GM10266 (cell line): ENCODE measurements around the gene RNF208.
"Not testable (repeated sequence)": the region's sequence is repeated elsewhere in the genome, so short reads cannot be mapped to it uniquely, and the experiment has no call there.

Source experiments
- DNase-seq: peaks from one replicate; pipeline ENCODE4 v3.0.0; 2012; ENCODE audit errors: extremely low spot score
- CTCF ChIP-seq: IDR thresholded peaks from 2 replicates; pipeline ENCODE4 v1.5.1; 2012; ENCODE audit warnings: mild to moderate bottlenecking, low read depth; ENCODE audit not compliant: control insufficient read depth, insufficient read depth; ENCODE audit errors: missing control alignments

The RNF208 gene

GRCh38 chr9:137240318-137240840, 18.3 kb upstream of the RNF208 start:
- peak; percentile 79 for DNase-seq
- TF ChIP-seq CTCF = peak; percentile 31

GRCh38 chr9:137239541-137240200, 17.6 kb upstream of the RNF208 start:
- not testable (repeated sequence) for DNase-seq

- TF ChIP-seq CTCF = no peak
- DNase-seq = no peak
These were observed 16.0 kb upstream of the RNF208 start for GRCh38 chr9:137237759-137238726.

- no peak for DNase-seq
- no peak for TF ChIP-seq CTCF
These were observed 14.9 kb upstream of the RNF208 start for GRCh38 chr9:137236936-137237421.

- TF ChIP-seq CTCF = peak; percentile 99
- DNase-seq = peak; percentile 98
These were observed 14.3 kb upstream of the RNF208 start for GRCh38 chr9:137236238-137236935.

GRCh38 chr9:137235424-137236237, 13.6 kb upstream of the RNF208 start:
- no peak for DNase-seq
- no peak for TF ChIP-seq CTCF

- TF ChIP-seq CTCF = no peak
- DNase-seq = no peak
These were observed 12.9 kb upstream of the RNF208 start for GRCh38 chr9:137234758-137235423.
